Muscle layer of colon (tissue), 2 donors: ENCODE measurements around the gene ATP6V0A1.
"Not testable (repeated sequence)": the region's sequence is repeated elsewhere in the genome, so short reads cannot be mapped to it uniquely, and the experiment has no call there.

Experiments used
- H3K27ac ChIP-seq: one replicate; pipeline ENCODE4 v1.7.0; 2013; ENCODE audit warnings: low read depth, mild to moderate bottlenecking, low read length, moderate library complexity
- H3K27me3 ChIP-seq, 2 donors: one replicate each; pipeline ENCODE4 v1.7.0; 2013; ENCODE audit warnings: low read length in 2 of 2, mild to moderate bottlenecking in 2 of 2; ENCODE audit not compliant: insufficient read depth in 2 of 2, control insufficient read depth in 1 of 2
- H3K36me3 ChIP-seq: one replicate; pipeline ENCODE4 v1.7.0; 2013; ENCODE audit warnings: mild to moderate bottlenecking, low read length; ENCODE audit not compliant: insufficient read depth
- H3K4me1 ChIP-seq: one replicate; pipeline ENCODE4 v1.7.0; 2013; ENCODE audit warnings: mild to moderate bottlenecking, low read length; ENCODE audit not compliant: insufficient read depth
- H3K4me3 ChIP-seq, 2 donors: one replicate each; pipeline ENCODE4 v1.7.0; 2013; ENCODE audit warnings: low read length in 2 of 2, low read depth in 1 of 2, mild to moderate bottlenecking in 1 of 2, moderate library complexity in 1 of 2
- H3K9ac ChIP-seq: one replicate; pipeline ENCODE4 v1.7.0; 2013; ENCODE audit warnings: low read length
- H3K9me3 ChIP-seq: one replicate; pipeline ENCODE4 v1.7.0; 2013; ENCODE audit warnings: mild to moderate bottlenecking, low read length
- donor health status: abdominal sarcoma.
- donor health status: Adenocarcinoma of cecum.

ATP6V0A1 gene

GRCh38 chr17:42547698-42548069 lies 89.0 kb downstream of the ATP6V0A1 start:
- Histone ChIP-seq H3K4me1 (peaks cover 4% of the 10 kb centered on the region), H3K27me3 (peaks cover 0 to 10% of the 10 kb centered on the region in 2 donors), H3K9me3 (no peaks in the 10 kb centered on the region), H3K9ac (no peak overlapping the region), H3K27ac (no peak overlapping the region), H3K36me3 (peaks cover 10% of the 10 kb centered on the region), H3K4me3 (no peak overlapping the region)

DNA sequence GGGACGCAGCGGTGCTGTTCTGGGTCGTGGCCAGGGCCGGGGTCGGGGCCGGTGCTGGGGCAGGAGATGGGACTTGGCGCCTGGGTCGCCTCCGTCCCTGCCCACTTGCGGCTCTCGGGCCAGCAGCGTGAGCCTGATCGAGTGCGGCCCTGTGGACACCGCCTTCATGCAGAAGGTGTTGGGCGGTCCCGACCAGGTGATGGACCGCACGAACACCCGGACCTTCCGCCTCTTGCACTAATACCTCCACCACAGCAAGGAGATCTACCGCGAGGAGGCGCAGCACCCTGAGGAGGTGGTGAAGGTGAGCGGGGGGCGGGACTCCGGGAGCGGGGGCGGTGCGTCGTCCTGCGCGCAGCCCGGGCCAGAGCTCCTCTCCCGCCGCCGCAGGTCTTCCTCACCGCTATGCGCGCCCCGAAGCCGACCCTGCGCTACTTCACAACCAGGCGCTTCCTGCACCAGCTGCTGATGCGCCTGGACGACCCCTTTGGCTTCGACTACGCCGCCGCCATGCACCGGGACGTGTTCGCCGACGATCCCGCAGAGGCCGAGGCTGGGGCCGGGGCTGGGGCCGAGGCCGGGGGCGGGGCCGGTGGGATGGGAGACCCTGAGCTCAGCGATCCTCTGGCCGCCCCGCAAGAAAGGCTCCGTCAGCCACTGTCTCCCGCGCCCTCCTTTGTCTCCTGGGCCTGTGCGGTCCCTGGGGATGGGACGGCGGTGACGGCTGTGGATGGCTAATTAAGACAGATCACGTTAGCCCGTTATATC lies 89.6 kb downstream of the ATP6V0A1 start:
- Histone ChIP-seq H3K4me3 (no peak overlapping the region), H3K27me3 (peaks cover 0 to 10% of the 10 kb centered on the region in 2 donors), H3K9ac (no peak overlapping the region), H3K4me1 (peaks cover 6% of the 10 kb centered on the region), H3K27ac (no peak overlapping the region), H3K9me3 (no peaks in the 10 kb centered on the region), H3K36me3 (peaks cover 5% of the 10 kb centered on the region)

GRCh38 chr17:42548993-42549755 lies 90.5 kb downstream of the ATP6V0A1 start:
- Histone ChIP-seq H3K9ac (no peak overlapping the region), H3K27ac (no peak overlapping the region), H3K27me3 (peaks cover 0 to 10% of the 10 kb centered on the region in 2 donors), H3K36me3 (no peaks in the 10 kb centered on the region), H3K9me3 (no peaks in the 10 kb centered on the region), H3K4me1 (peaks cover 14% of the 10 kb centered on the region), H3K4me3 (no peak overlapping the region)

GRCh38 chr17:42552736-42553135 lies 94.1 kb downstream of the ATP6V0A1 start, which contains the start of gene HSD17B1:
TSS of gene HSD17B1 (plus strand) at chr17:42552923. CDS start at chr17:42552934, 11 bp downstream.
- H3K9me3 ChIP-seq, H3K27me3 ChIP-seq, H3K27ac ChIP-seq, H3K36me3 ChIP-seq, H3K9ac ChIP-seq: not testable (repeated sequence)
- peak within 1 kb of the TSS; percentile 91 to 94 for H3K4me3 ChIP-seq
- H3K4me1 ChIP-seq = peaks cover 21% of the 10 kb centered on the region

- Histone ChIP-seq H3K9ac (no peak overlapping the region), H3K27me3 (peaks cover 0 to 4% of the 10 kb centered on the region in 2 donors), H3K27ac (no peak overlapping the region), H3K4me1 (peaks cover 21% of the 10 kb centered on the region), H3K9me3 (no peaks in the 10 kb centered on the region), H3K36me3 (no peaks in the 10 kb centered on the region), H3K4me3 (peak overlapping the region; percentile 91 to 94)
Measured at GRCh38 chr17:42553161-42553818, 94.6 kb downstream of the ATP6V0A1 start.

- peak overlapping the region; percentile 86 for H3K9ac ChIP-seq
- no peaks in the 10 kb centered on the region for H3K36me3 ChIP-seq
- no peak overlapping the region for H3K27ac ChIP-seq
- peaks cover 19% of the 10 kb centered on the region for H3K4me1 ChIP-seq
- H3K9me3 ChIP-seq = no peaks in the 10 kb centered on the region
- H3K4me3 ChIP-seq = peak overlapping the region; percentile 91 to 94
- H3K27me3 ChIP-seq = no peaks in the 10 kb centered on the region
Measured at GRCh38 chr17:42553866-42554249, 95.2 kb downstream of the ATP6V0A1 start.

DNA sequence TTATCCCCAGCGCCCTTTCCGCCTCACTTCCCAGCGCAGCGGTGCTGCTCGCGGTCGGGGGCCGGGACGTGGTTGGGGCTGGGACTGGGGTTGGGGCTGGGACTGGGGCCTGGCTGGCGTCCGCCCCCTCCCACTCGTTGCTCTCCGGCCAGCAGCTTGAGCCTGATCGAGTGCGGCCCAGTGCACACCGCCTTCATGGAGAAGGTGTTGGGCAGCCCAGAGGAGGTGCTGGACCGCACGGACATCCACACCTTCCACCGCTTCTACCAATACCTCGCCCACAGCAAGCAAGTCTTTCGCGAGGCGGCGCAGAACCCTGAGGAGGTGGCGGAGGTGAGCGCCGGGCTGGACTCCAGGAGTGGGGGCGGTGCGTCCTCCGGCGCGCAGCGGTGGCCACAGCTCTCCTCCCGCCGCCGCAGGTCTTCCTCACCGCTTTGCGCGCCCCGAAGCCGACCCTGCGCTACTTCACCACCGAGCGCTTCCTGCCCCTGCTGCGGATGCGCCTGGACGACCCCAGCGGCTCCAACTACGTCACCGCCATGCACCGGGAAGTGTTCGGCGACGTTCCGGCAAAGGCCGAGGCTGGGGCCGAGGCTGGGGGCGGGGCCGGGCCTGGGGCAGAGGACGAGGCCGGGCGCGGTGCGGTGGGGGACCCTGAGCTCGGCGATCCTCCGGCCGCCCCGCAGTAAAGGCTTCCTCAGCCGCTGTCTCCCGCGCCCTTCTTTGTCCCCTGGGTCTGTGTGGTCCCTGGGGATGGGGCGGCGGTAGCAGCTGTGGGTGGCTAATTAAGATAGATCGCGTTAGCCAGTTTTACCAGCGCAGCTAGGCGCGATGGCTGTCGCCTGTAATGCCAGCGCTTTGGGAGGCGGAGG lies 95.8 kb downstream of the ATP6V0A1 start:
- Histone ChIP-seq H3K36me3 (no peaks in the 10 kb centered on the region), H3K4me3 (peak overlapping the region; percentile 91 to 94), H3K27me3 (no peaks in the 10 kb centered on the region)

GRCh38 chr17:42555122-42555622 lies 96.5 kb downstream of the ATP6V0A1 start:
- Histone ChIP-seq H3K27ac (peak overlapping the region; percentile 83), H3K9ac (peak overlapping the region; percentile 95), H3K4me3 (peak overlapping the region; percentile 91 to 94), H3K27me3 (no peaks in the 10 kb centered on the region), H3K36me3 (no peaks in the 10 kb centered on the region), H3K9me3 (no peaks in the 10 kb centered on the region), H3K4me1 (peaks cover 17% of the 10 kb centered on the region)

More for the DNA sequence above, 95.8 kb downstream of the ATP6V0A1 start:
- Histone ChIP-seq H3K27ac (peak overlapping the region; percentile 83), H3K9me3 (no peaks in the 10 kb centered on the region), H3K4me1 (peaks cover 17% of the 10 kb centered on the region), H3K9ac (peak overlapping the region; percentile 95)

DNA sequence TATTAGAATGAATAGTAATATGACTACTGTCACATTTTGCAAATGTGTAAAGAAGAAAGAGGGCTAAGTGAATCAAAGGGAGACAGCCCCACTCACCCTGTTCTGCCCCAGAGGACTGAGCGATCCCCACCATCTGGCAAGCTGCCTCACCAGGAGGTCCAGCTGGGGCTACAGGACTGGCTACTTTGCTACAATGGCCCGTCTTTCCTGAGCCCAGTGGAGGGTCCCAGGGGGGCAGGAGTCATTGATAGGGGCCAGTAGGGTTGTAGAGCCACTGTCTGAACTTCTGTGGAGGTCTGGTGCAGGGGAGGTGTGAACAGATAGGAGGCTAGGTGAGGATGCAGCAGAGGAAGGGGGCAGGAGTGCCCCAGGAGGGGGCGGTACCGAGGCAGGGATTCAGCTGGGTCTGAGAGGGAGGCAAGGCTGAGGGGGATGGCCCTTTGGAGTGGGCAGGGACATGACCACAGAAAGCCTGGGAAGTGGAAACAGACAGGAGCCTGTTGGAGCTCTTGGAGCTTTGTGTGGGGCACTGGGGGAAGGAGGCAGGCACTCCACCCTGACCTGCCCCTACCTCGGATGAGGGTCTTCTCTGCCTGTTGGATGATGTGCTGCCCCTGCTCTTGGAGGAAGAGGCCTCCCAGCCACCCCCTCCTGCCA lies 97.4 kb downstream of the ATP6V0A1 start:
- not testable (repeated sequence) for H3K9me3 ChIP-seq, H3K27ac ChIP-seq, H3K9ac ChIP-seq, H3K36me3 ChIP-seq, H3K27me3 ChIP-seq, H3K4me3 ChIP-seq
- H3K4me1 ChIP-seq = peaks cover 17% of the 10 kb centered on the region

DNA sequence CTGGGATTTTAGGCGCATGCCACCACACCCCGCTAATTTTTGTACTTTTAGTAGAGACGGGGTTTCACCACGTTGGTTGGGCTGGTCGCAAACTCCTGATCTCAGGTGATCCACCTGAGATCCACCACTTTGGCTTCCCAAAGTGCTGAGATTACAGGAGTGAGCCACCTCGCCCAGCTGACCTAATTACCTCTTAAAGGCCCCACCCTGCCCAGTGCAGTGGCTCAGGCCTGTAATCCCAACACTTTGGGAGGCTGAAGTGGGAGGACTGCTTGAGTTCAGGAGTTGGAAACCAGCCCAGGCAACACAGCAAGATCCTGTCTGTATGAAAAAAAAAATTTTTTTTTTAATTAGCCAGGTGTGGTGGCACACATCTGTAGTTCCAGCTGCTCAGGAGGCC lies 100.4 kb downstream of the ATP6V0A1 start:
- H3K9ac ChIP-seq = no peak overlapping the region
- no peaks in the 10 kb centered on the region for H3K9me3 ChIP-seq
- H3K27me3 ChIP-seq = no peaks in the 10 kb centered on the region
- H3K4me3 ChIP-seq = no peak overlapping the region
- H3K36me3 ChIP-seq = peaks cover 3% of the 10 kb centered on the region
- H3K27ac ChIP-seq = no peak overlapping the region
- H3K4me1 ChIP-seq = peaks cover 29% of the 10 kb centered on the region
